ENCODE results near the gene TRIM17. TPM values are rescaled to one million over a fixed set of nuclear protein-coding genes. Genes with fewer than 3 reads are reported as not detected.
A peak's percentile ranks its signal among the peaks of the same experiment; 100 is the strongest.

The TRIM17 gene
- total RNA-seq, 4 donors from 2014 or later, result 1.2 to 3.8 (median 2.8) TPM

DNA sequence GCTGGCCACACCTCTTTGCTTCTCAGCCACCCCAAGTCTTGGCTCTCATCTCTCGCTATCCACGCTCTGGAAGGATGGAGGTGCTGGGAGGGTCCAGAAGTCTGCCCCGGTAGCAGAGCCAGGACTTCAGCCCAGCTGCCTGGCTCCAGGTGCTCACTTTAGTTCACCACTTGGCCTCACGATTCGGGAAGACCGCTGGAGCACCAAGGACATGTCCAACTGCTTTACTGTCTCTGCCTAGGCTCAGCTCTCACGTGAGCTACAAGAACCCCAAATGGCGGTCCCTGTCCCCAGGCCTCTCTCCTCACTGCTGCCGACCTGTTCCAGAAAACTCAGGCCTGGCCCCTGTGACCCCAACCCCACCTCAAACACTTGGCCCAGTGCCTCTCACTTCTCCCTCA is 13.4 kb downstream of the TRIM17 start:
- peaks cover 28% of the 10 kb centered on the region for H3K36me3 ChIP-seq
- no peaks in the 10 kb centered on the region for H3K27me3 ChIP-seq
- H3K4me1 ChIP-seq, result peaks cover 51% of the 10 kb centered on the region
- H3K4me3 ChIP-seq, result no peak overlapping the region
- H3K9me3 ChIP-seq, result no peaks in the 10 kb centered on the region
- DNase-seq (ENCODE audit: low spot score in 2 of 2), result peak in 1 of 2 donors; percentile 38
- 94% methylated on average over 9 of the region's 9 CpGs for WGBS
- TF ChIP-seq POLR2AphosphoS5 (IDR thresholded peaks at IDR 0.05), result no peak
- TF ChIP-seq, protein P1, sequence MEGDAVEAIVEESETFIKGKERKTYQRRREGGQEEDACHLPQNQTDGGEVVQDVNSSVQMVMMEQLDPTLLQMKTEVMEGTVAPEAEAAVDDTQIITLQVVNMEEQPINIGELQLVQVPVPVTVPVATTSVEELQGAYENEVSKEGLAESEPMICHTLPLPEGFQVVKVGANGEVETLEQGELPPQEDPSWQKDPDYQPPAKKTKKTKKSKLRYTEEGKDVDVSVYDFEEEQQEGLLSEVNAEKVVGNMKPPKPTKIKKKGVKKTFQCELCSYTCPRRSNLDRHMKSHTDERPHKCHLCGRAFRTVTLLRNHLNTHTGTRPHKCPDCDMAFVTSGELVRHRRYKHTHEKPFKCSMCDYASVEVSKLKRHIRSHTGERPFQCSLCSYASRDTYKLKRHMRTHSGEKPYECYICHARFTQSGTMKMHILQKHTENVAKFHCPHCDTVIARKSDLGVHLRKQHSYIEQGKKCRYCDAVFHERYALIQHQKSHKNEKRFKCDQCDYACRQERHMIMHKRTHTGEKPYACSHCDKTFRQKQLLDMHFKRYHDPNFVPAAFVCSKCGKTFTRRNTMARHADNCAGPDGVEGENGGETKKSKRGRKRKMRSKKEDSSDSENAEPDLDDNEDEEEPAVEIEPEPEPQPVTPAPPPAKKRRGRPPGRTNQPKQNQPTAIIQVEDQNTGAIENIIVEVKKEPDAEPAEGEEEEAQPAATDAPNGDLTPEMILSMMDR (IDR thresholded peaks at IDR 0.05), result no peak
- TF ChIP-seq POLR2A (IDR thresholded peaks at IDR 0.05), result no peak
- TF ChIP-seq EP300 (IDR thresholded peaks at IDR 0.05), result no peak
- H3K27ac ChIP-seq, result no peak overlapping the region

DNA sequence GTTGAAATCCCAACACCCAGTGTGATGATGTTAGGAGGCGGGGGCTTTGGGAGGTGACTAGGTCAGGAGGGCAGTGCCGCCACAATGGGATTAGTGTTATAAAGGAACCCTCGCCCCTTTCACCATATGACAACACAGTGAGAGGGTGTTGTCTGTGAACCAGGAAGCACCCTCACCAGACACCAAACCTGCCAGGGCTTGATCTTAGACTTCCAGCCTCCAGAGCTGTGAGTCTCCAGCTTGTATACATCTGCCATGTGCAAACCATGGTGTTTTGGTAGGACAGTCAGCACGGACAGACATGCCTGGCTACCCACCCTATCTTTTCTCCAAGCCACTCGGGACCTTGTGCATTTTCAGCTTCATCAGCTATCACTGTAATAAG is 14.0 kb downstream of the TRIM17 start:
- no peaks in the 10 kb centered on the region for H3K9me3 ChIP-seq
- DNase-seq (ENCODE audit: low spot score in 2 of 2), result peak in 1 of 2 donors; percentile 42

DNA sequence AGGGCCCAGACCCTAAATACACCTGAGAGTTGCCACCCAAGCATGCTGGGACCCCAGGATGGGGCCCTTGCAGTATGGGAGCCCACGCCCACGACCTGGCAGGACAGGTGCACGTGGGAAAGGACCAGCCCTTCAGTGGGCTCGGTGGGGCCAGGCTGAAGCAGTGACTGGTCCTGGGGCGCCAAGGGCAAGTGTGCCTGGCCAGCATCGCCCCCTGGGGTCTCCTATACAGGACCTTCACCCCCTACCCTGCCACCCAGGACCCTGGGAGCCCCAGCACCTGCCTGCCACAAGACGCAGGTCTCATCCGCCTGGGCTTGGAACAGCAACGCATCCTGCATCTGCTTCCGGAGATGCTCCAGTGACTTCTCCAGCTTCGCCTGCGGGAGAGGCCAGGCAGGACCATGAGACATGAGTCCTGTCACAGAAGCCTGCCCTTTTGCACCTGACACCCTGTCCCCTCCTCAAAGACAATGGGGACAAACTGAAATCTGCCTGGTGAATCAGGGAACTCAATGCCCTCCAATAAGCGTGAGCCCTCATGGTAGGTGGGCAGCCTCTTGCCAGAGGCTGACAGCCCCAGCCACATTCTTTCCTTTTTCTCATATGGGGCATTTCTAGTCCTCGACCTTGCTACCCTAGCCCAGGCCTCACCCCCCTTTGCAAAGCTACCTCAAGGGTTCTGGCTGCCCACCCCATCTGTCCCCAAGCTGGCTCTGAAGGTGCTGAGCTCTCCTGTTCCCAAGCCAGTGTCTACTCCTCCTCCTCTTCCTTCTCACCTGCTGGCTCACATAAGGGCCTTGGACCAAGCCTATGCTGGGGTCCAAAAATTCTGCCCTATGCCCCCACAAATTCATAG is 14.7 kb downstream of the TRIM17 start:
- peak; percentile 55 to 78 for DNase-seq (ENCODE audit: low spot score in 2 of 2)

More for the DNA sequence above, 14.0 kb downstream of the TRIM17 start:
- Histone ChIP-seq H3K27ac (no peak overlapping the region), H3K4me1 (peaks cover 45% of the 10 kb centered on the region), H3K36me3 (peaks cover 29% of the 10 kb centered on the region), H3K27me3 (no peaks in the 10 kb centered on the region), H3K4me3 (no peak overlapping the region)
- WGBS, result 76% methylated on average over 5 of the region's 5 CpGs
- TF ChIP-seq POLR2A (IDR thresholded peaks at IDR 0.05) (no peak), POLR2AphosphoS5 (IDR thresholded peaks at IDR 0.05) (no peak), EP300 (IDR thresholded peaks at IDR 0.05) (no peak)
- TF ChIP-seq, protein P1 (IDR thresholded peaks at IDR 0.05), result no peak

GRCh38 chr1:228400692-228401454 is 15.8 kb downstream of the TRIM17 start:
- no peaks in the 10 kb centered on the region for H3K9me3 ChIP-seq
- H3K36me3 ChIP-seq, result peaks cover 46% of the 10 kb centered on the region
- no peak overlapping the region for H3K27ac ChIP-seq
- WGBS, result 88% methylated on average over 14 of the region's 19 CpGs
- no peak overlapping the region for H3K4me3 ChIP-seq
- H3K4me1 ChIP-seq, result peaks cover 37% of the 10 kb centered on the region
- no peaks in the 10 kb centered on the region for H3K27me3 ChIP-seq
- DNase-seq (ENCODE audit: low spot score in 2 of 2), result peak; percentile 52 to 67
- TF ChIP-seq POLR2AphosphoS5 (IDR thresholded peaks at IDR 0.05), result no peak

More for the DNA sequence above, 14.7 kb downstream of the TRIM17 start:
- TF ChIP-seq, protein P1 (IDR thresholded peaks at IDR 0.05), result no peak
- TF ChIP-seq EP300 (IDR thresholded peaks at IDR 0.05) (no peak), POLR2AphosphoS5 (IDR thresholded peaks at IDR 0.05) (no peak)
- peaks cover 34% of the 10 kb centered on the region for H3K36me3 ChIP-seq
- no peaks in the 10 kb centered on the region for H3K27me3 ChIP-seq
- no peak overlapping the region for H3K27ac ChIP-seq
- H3K4me1 ChIP-seq, result peaks cover 39% of the 10 kb centered on the region
- 95% methylated on average over 4 of the region's 14 CpGs for WGBS
- H3K4me3 ChIP-seq, result no peak overlapping the region
- H3K9me3 ChIP-seq, result no peaks in the 10 kb centered on the region

GRCh38 chr1:228400237-228400651 is 16.4 kb downstream of the TRIM17 start:
- no CpG with 5 or more reads among the region's 11 CpGs for WGBS
- no peak overlapping the region for H3K4me3 ChIP-seq
- no peak overlapping the region for H3K27ac ChIP-seq
- TF ChIP-seq POLR2A (IDR thresholded peaks at IDR 0.05) (no peak), EP300 (IDR thresholded peaks at IDR 0.05) (no peak), POLR2AphosphoS5 (IDR thresholded peaks at IDR 0.05) (no peak)
- TF ChIP-seq, protein P1 (IDR thresholded peaks at IDR 0.05), result no peak
- H3K27me3 ChIP-seq, result no peaks in the 10 kb centered on the region
- peak; percentile 48 to 74 for DNase-seq (ENCODE audit: low spot score in 2 of 2)
- peaks cover 31% of the 10 kb centered on the region for H3K4me1 ChIP-seq
- H3K36me3 ChIP-seq, result peaks cover 52% of the 10 kb centered on the region
- no peaks in the 10 kb centered on the region for H3K9me3 ChIP-seq

Measured in suprapubic skin (tissue), 4 donors.